NCI-H1105 treated with DMSO at 0.1 percent for 48 hours (cell line): ENCODE data around the gene LTBP4.
"Not testable (repeated sequence)": the region's sequence is repeated elsewhere in the genome, so short reads cannot be mapped to it uniquely, and the experiment has no call there.

Experiments used
- DNase-seq: peaks from one replicate; lab custom pipeline; 2025; lab: John Stamatoyannopoulos, UW

The LTBP4 gene

GRCh38 chr19:40576585-40577451 lies 24.4 kb upstream of the LTBP4 start, which contains the start of gene SHKBP1:
SHKBP1 (plus strand) TSS chr19:40576873; CDS start chr19:40576900, 27 bp downstream.
- DNase-seq: peak; percentile 92

DNA sequence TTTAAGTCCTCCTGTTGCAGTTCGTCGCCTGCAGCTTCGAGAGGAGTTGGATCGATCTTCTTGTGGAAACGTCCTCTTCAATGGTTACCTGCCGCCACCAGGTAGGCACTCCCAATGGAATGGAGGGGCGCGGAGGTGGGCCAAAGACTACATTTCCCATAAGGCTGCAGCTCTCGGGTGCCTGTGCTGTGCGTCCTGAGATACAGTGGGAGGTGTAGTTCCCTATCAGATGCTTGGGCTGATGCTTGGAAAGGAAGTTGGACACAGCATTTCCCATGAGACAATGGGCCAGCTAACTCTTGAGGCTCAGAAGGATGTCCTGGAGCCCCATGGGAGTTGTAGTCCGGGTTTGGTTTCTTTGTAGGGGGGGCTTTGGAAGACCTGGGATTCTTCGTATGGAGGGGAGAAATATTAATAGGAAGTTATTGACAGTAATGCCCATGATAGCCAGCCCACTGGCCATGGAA lies 22.7 kb upstream of the LTBP4 start:
- DNase-seq: peak; percentile 12

DNA sequence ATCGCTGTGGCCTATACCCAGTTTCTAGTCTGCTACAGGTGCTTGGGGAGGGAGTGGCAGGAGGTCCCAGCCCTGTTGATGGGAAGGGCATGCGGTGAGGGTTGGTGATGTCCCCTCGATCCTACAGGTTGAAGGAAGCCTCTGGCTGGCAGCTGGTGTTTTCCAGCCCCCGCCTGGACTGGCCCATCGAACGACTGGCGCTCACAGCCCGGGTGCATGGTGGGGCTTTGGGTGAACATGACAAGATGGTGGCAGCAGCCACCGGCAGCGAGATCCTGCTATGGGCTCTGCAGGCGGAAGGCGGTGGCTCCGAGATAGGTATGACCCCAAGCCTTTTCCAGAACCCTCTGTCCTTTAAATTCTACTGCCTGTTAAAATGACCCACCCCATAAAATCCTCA lies 20.6 kb upstream of the LTBP4 start:
- DNase-seq: no peak

GRCh38 chr19:40581531-40581930 lies 19.6 kb upstream of the LTBP4 start:
- no peak for DNase-seq

DNA sequence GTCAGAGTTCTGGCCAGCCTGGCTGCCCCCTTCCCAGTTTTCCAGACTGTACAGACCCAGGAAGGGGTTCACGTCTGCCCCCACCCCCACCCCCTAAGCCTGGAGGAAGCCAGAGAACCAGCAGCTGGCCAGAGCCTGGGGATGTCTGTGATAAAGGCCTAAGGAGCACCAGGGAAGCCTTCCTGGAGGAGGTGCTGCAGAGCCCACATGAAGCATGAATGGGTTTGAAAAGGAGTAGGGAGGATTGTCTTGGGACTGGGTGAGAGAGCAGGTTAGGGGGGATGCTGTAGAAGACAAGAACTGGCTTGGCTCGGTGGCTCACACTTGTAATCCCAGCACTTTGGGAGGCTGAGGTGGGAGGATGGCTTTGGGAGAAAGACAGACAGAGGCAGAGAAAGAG lies 18.7 kb upstream of the LTBP4 start:
- DNase-seq: no peak

DNA sequence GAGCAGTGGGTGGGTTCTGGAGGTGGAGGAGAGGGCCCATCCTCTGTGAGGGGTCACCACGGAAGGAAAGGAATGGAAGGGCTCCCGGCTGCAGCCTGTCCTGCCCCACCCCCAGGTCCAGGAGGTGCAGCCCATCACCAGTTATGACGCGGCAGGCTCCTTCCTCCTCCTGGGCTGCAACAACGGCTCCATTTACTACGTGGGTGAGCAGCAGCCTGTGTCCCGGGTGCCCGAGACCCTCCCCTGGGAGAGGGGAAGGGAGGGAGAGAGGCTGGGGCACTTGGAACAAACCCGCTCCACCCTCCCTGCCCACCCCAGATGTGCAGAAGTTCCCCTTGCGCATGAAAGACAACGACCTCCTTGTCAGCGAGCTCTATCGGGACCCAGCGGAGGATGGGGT lies 17.9 kb upstream of the LTBP4 start:
- DNase-seq: no peak

DNA sequence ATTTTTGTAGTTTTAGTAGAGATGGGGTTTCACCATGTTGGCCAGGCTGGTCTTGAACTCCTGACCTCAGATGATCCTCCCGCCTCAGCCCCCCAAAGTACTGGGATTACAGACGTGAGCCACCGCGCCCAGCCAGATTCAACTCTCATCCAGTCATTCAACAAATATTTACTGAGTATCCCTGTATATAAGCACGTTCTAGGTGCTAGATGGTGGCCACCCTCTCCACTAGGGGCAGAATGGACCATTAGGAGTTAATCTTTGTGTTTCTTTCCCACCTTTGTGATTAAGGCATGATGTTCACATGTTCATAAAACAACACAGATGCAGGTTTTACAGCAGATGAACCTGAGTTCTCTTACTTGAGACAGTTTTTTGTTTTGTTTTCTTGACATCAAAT lies 17.2 kb upstream of the LTBP4 start:
- DNase-seq: no peak

DNA sequence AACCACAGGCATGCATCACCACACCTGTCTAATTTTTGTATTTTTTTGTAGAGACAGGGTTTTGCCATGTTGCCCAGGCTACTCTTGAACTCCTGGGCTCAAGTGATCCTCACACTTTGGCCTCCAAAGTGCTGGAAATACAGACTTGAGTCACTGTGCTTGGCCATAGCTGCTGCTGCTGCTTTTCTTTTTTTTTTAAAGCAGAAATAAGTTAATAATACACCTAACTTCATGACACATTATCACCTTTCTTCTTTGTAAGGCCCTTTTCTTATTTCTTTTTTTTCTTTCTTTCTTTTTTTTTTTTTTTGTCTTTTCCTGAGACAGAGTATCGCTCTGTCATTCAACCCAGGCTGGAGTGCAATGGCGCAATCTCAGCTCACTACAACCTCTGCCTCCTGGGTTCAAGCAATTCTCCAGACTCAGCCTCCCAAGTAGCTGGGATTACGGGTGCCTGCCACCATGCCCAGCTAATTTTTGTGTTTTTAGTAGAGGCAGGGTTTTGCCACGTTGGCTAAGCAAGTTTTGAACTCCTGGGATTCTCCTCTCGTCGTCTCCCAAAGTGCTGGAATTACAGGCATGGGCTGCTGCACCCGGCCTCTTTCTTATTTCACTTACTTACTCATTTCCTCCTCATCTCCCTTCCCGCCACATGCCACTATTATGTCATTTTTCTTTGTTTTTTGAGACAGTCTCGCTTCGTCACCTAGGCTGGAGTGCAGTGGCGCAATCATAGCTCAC lies 15.8 kb upstream of the LTBP4 start:
- DNase-seq: no peak

GRCh38 chr19:40585982-40586422 lies 15.2 kb upstream of the LTBP4 start:
- no peak for DNase-seq

DNA sequence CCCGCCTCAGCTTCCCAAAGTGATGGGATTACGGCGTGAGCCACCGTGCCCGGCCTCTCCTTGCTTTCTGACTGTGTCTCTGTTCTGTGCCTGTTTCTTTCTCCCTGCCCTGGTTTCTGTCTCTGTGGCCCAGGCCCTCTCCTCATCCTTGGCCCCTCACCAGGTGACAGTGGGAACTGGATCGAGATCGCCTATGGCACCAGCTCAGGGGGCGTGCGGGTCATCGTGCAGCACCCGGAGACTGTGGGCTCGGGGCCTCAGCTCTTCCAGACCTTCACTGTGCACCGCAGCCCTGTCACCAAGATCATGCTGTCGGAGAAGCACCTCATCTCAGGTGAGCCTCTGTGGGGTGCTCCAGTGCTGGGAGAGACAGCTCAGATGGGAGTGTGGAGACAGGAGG lies 14.6 kb upstream of the LTBP4 start:
- DNase-seq: no peak

GRCh38 chr19:40588110-40588854 lies 12.9 kb upstream of the LTBP4 start:
- DNase-seq: no peak

DNA sequence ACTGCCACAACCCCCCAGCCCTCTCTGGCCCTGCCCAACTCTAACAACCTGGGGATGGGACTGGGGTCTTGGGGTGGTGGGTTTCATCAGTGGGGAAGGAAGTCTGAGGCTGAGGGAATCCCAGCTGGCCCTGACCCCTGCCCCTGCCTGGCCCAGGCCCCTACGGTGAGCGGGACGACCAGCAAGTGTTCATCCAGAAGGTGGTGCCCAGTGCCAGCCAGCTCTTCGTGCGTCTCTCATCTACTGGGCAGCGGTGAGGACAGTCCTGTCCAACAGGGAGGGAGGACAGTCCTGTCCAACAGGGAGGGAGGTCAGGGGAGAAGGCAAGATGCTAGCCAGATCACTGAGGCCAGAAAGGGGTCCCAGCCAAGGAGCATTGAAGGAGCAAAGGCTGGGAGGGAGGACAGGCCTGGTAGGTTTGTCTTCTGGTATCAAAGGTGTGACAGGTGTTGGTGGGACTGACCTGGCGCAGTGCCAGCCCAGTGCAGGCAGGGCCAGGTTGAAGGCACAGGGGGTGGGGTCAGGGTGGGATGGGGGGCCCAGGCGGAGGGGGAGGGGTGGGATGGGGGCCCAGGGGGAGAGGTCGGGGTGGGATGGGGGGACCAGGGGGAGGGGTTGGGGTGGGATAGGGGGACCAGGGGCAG lies 12.1 kb upstream of the LTBP4 start:
- DNase-seq: no peak

GRCh38 chr19:40589591-40590429 lies 11.4 kb upstream of the LTBP4 start:
- no peak for DNase-seq

DNA sequence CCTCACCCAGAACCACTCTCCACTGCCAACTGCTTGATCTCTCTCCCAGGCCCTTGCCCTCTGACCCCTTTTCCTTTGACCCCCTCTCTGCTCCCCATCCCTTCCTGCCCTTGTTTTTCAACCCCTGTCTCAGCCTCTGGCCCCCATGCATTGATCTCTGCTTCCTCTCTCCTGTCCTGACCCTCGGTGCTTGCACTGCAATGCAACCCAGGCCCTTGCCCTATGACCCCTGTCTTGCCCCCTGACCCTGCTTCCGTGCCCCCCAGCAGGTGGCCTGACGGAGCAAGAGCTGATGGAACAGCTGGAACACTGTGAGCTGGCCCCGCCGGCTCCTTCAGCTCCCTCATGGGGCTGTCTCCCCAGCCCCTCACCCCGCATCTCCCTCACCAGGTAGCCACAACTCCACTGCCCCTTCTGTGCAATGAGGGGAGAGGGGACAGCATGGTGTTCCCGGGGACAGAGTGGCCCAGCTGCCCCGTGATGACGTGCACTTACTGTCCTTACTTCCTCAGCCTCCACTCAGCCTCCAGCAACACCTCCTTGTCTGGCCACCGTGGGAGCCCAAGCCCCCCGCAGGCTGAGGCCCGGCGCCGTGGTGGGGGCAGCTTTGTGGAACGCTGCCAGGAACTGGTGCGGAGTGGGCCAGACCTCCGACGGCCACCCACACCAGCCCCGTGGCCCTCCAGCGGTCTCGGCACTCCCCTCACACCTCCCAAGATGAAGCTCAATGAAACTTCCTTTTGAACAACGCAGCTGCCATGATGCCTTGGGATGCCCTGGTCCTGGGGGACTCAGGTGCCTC lies 10.5 kb upstream of the LTBP4 start:
- no peak for DNase-seq

DNA sequence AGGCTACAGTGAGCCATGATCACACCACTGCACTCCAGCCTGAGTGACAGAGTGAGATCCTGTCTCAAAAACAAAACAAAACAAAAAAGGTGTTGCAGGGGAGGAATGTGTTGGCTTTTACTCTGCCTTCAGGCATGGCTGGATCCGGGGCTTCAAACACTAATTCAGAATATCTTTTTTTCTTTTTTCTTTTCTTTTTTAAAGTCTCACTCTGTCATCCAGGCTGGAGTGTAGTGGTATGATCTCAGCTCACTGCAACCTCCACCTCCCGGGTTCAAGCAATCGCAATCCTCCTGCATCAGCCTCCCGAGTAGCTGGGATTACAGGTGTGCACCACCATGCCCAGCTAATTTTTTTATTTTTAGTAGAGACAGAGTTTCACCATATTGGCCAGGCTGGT lies 9.4 kb upstream of the LTBP4 start:
- not testable (repeated sequence) for DNase-seq

DNA sequence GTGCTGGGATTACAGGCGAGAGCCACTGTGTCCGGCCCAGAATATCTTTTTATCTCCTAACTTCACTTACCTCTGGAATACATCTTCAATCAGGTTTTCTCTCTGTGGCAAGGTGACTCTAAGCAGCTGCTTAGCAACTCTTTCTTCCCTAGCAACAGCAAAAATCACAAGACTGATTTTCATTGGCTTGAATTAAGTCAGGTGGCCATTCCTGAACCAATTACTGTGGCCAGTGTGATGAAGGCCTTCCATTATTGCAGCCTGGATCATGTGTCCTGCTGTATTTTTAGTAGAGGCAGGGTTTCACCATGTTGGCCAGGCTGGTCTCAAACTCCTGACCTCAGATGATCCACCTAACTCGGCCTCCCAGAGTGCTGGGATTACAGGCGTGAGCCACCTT lies 9.0 kb upstream of the LTBP4 start:
- DNase-seq: peak; percentile 44

DNA sequence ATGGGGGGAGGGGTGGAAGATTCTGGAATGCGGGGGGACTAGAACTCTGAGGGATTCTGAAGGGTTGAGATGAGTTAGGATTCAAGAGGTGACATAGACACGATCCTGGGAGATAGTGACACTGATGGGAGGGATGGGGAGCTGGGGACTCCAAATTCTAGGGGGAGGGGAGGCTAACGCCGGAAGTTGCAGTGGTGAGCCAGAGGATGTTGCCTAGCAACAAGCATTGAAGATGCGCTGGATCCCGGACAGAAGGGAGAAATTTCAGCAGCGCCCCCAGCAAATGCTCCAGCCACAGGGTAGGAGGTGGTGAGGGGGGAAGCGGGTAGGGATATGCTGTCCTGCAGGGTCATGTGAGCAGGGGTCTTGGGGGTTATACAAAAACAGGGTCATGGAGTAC lies 6.9 kb upstream of the LTBP4 start:
- no peak for DNase-seq

GRCh38 chr19:40594657-40595091 lies 6.5 kb upstream of the LTBP4 start:
- no peak for DNase-seq

DNA sequence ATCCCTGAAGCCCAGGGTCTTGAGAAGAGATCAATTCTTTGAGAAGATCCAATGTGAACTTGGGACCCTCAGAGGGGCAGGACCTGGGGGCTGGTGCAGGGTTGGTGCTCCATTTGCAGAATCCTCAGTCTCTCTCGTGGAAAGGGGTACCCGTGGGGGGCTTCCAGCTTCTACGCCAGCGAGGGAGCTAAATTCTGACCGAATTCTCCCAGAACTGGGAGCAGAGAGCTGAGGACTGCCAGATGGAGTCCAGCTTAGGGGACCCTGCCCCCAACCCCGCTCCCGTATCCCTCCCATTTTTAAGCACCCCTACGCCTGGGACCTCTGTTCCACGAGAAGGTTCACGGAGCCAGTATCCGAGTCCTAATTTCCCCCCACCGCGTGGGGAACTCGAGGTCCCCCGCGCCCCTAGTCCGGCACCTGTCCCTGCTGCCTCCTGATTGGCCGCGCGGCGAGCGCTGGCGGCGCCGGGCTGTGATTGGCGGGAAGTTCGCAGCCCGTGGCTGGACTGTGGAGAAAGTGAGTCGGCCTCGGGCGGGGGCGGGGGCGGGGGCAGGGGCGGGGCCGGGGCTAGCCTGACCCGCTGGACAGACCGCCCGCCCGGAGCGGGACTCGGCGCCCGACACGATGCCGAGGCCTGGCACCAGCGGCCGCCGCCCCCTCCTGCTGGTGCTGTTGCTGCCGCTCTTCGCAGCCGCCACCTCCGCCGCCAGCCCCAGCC lies 4.4 kb upstream of the LTBP4 start:
- no peak for DNase-seq
